ENCODE measurements around the gene KAT5. TPM values are rescaled to one million over a fixed set of nuclear protein-coding genes. Genes with fewer than 3 reads are reported as not detected.
A peak's percentile ranks its signal among the peaks of the same experiment; 100 is the strongest.

Gene KAT5
- total and polyA plus RNA-seq, 2 of the 13 experiments (the other 11 are each of a cell fraction or from before 2014, with no cell fraction given), result 35.2 to 48.3 TPM

DNA sequence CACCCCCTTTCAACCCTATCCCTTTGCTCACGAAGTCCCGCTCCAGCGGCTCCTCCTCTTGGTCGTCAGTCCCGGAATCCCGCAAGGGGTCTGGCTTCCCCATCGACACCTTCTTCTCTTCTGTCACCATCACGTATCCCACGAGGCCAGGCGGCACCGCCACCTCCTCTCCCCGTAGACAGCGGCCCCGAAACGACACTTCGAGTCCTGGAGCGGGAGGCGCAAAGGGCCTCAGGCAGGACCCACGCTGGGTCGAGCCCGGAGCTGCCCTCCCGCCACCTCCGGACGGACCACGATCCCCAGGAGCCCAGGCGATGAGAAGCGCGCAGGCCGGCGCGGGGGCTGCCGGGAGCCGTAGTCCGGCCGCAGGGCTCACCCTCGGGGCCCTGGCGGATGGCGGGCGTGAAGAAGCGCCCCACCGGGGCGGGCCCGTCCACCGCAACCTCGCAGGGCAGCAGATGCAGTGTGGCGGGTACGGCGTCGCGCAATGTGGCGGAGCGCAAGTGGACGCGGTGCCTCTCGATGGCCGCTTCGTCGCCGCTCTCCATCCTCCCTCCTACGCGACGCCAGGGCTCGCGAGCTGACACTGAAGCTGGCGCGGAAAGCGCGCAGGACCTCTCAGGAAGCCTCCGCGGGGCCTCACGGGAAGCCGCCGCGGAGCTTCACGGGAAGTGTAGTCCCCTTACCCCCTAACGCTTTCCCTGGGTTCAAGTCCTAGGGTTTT is 8.3 kb downstream of the KAT5 start, which contains the start of gene RNASEH2C (continued):
- TF ChIP-seq ZNF574 (CRISPR knock-in tag; IDR thresholded peaks at IDR 0.05), result peak; percentile 91
- no peak for TF ChIP-seq NFRKB (IDR thresholded peaks at IDR 0.05)
- no peak for TF ChIP-seq TRIM24 (CRISPR knock-in tag; IDR thresholded peaks at IDR 0.05)
- TF ChIP-seq ZNF629 (CRISPR knock-in tag; conservative IDR thresholded peaks at IDR 0.05), result no peak
- peak; percentile 42; the same call in 1 of the 2 replicates for TF ChIP-seq RARA (CRISPR knock-in tag; IDR thresholded peaks at IDR 0.05)
- TF ChIP-seq ZNF567 (CRISPR knock-in tag; IDR thresholded peaks at IDR 0.05; ENCODE audit: borderline replicate concordance), result no peak
- TF ChIP-seq, protein P1, sequence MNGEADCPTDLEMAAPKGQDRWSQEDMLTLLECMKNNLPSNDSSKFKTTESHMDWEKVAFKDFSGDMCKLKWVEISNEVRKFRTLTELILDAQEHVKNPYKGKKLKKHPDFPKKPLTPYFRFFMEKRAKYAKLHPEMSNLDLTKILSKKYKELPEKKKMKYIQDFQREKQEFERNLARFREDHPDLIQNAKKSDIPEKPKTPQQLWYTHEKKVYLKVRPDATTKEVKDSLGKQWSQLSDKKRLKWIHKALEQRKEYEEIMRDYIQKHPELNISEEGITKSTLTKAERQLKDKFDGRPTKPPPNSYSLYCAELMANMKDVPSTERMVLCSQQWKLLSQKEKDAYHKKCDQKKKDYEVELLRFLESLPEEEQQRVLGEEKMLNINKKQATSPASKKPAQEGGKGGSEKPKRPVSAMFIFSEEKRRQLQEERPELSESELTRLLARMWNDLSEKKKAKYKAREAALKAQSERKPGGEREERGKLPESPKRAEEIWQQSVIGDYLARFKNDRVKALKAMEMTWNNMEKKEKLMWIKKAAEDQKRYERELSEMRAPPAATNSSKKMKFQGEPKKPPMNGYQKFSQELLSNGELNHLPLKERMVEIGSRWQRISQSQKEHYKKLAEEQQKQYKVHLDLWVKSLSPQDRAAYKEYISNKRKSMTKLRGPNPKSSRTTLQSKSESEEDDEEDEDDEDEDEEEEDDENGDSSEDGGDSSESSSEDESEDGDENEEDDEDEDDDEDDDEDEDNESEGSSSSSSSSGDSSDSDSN (CRISPR knock-in tag; IDR thresholded peaks at IDR 0.05), result peak; percentile 75
- TF ChIP-seq CC2D1A (CRISPR knock-in tag; IDR thresholded peaks at IDR 0.05), result no peak
- TF ChIP-seq, protein P2, sequence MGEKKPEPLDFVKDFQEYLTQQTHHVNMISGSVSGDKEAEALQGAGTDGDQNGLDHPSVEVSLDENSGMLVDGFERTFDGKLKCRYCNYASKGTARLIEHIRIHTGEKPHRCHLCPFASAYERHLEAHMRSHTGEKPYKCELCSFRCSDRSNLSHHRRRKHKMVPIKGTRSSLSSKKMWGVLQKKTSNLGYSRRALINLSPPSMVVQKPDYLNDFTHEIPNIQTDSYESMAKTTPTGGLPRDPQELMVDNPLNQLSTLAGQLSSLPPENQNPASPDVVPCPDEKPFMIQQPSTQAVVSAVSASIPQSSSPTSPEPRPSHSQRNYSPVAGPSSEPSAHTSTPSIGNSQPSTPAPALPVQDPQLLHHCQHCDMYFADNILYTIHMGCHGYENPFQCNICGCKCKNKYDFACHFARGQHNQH (CRISPR knock-in tag; IDR thresholded peaks at IDR 0.05), result peak; percentile 68
- peak; percentile 32; the same call in 1 of the 2 replicates for TF ChIP-seq KAT7 (CRISPR knock-in tag; IDR thresholded peaks at IDR 0.05; ENCODE audit: borderline replicate concordance)
- TF ChIP-seq, protein P3, sequence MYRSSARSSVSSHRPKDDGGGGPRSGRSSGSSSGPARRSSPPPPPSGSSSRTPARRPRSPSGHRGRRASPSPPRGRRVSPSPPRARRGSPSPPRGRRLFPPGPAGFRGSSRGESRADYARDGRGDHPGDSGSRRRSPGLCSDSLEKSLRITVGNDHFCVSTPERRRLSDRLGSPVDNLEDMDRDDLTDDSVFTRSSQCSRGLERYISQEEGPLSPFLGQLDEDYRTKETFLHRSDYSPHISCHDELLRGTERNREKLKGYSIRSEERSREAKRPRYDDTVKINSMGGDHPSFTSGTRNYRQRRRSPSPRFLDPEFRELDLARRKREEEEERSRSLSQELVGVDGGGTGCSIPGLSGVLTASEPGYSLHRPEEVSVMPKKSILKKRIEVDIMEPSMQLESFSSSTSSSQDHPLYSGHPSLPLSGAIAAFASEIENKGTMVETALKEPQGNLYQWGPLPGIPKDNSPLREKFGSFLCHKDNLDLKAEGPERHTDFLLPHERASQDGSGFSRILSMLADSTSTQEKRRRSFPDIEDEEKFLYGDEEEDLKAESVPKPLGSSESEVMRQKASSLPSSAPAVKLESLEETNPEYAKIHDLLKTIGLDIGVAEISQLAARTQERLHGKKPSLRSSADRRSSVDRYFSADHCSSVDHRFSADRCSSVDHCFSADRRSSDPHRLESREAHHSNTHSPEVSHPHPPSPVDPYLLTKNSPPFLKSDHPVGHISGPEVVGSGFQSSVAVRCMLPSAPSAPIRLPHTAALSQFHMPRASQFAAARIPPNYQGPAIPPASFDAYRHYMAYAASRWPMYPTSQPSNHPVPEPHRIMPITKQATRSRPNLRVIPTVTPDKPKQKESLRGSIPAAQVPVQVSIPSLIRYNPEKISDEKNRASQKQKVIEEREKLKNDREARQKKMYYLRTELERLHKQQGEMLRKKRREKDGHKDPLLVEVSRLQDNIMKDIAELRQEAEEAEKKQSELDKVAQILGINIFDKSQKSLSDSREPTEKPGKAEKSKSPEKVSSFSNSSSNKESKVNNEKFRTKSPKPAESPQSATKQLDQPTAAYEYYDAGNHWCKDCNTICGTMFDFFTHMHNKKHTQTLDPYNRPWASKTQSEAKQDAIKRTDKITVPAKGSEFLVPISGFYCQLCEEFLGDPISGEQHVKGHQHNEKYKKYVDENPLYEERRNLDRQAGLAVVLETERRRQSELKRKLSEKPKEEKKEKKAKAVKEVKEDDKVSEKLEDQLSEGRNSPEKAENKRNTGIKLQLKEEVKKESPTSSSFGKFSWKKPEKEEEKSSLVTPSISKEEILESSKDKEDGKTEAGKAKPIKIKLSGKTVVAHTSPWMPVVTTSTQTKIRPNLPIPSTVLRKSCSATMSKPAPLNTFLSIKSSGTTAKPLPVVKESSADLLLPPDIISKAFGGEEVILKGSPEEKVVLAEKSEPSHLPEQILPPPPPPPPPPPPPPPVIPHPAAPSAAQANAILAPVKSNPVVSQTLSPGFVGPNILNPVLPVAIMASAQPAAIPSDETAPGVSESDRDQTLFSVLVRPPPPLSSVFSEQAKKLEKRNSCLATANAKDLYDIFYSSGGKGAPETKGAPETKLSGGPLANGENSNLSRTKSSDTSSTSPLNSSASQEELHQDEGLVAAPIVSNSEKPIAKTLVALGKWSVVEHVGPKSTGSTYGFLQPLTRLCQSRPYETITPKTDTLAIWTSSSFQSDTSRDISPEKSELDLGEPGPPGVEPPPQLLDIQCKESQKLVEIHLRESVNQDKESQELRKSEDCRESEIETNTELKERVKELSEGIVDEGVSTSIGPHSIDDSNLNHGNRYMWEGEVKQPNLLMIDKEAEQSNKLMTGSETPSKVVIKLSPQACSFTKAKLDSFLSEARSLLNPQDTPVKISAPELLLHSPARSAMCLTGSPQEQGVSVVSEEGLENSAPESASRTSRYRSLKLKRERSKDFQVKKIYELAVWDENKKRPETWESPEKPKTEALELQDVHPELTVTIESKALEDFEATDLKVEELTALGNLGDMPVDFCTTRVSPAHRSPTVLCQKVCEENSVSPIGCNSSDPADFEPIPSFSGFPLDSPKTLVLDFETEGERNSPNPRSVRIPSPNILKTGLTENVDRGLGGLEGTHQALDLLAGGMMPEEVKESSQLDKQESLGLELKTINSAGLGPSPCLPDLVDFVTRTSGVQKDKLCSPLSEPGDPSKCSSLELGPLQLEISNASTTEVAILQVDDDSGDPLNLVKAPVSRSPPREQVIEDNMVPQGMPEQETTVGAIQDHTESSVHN (CRISPR knock-in tag; IDR thresholded peaks at IDR 0.05), result no peak
- no peak for TF ChIP-seq ZUFSP (CRISPR knock-in tag; IDR thresholded peaks at IDR 0.05; ENCODE audit: borderline replicate concordance)
